LNCaP clone FGC (cell line): ENCODE data around the gene GPC1.

ENCODE experiments used
- DNase-seq: peaks from one replicate; pipeline ENCODE4 v3.0.0-alpha.2; 2011; ENCODE audit warnings: low read depth
- H3K4me3 ChIP-seq: 2 replicates; pipeline ENCODE4 v1.5.1; 2011; ENCODE audit warnings: mild to moderate bottlenecking, low read depth, low read length, control low read depth
- CTCF ChIP-seq: IDR thresholded peaks from 2 replicates; pipeline ENCODE4 v1.5.1; 2012; ENCODE audit warnings: mild to moderate bottlenecking; ENCODE audit not compliant: control insufficient read depth, insufficient read depth; ENCODE audit errors: extremely low read depth

Gene GPC1

DNA sequence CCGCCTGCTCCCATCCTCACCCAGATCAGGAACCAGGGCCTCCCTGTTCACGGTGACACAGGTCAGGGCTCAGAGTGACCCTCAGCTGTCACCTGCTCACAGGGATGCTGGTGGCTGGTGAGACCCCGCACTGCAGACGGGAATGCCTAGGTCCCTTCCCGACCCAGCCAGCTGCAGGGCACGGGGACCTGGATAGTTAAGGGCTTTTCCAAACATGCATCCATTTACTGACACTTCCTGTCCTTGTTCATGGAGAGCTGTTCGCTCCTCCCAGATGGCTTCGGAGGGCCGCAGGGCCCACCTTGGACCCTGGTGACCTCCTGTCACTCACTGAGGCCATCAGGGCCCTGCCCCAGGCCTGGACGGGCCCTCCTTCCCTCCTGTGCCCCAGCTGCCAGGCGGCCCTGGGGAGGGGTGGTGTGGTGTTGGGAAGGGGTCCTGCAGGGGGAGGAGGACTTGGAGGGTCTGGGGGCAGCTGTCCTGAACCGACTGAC is 31.7 kb downstream of the GPC1 start:
- no peak overlapping the region for H3K4me3 ChIP-seq
- TF ChIP-seq CTCF, result no peak
- no peak for DNase-seq

DNA sequence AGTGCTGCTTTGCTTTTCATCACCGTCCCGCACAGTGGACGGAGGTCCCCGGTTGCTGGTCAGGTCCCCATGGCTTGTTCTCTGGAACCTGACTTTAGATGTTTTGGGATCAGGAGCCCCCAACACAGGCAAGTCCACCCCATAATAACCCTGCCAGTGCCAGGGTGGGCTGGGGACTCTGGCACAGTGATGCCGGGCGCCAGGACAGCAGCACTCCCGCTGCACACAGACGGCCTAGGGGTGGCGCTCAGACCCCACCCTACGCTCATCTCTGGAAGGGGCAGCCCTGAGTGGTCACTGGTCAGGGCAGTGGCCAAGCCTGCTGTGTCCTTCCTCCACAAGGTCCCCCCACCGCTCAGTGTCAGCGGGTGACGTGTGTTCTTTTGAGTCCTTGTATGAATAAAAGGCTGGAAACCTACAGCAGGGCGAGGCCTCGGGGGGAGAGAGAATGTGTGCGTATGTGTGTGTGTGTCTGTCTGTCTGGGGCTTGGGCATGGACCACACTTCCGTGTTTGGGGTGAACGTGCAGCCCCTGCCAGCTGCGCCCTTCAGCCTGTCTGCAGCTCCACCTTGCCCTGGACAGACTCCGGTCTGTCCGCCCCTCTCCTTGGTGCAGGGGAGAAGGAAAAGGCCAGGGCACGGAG is 32.3 kb downstream of the GPC1 start:
- TF ChIP-seq CTCF, result no peak
- no peak overlapping the region for H3K4me3 ChIP-seq
- no peak for DNase-seq

DNA sequence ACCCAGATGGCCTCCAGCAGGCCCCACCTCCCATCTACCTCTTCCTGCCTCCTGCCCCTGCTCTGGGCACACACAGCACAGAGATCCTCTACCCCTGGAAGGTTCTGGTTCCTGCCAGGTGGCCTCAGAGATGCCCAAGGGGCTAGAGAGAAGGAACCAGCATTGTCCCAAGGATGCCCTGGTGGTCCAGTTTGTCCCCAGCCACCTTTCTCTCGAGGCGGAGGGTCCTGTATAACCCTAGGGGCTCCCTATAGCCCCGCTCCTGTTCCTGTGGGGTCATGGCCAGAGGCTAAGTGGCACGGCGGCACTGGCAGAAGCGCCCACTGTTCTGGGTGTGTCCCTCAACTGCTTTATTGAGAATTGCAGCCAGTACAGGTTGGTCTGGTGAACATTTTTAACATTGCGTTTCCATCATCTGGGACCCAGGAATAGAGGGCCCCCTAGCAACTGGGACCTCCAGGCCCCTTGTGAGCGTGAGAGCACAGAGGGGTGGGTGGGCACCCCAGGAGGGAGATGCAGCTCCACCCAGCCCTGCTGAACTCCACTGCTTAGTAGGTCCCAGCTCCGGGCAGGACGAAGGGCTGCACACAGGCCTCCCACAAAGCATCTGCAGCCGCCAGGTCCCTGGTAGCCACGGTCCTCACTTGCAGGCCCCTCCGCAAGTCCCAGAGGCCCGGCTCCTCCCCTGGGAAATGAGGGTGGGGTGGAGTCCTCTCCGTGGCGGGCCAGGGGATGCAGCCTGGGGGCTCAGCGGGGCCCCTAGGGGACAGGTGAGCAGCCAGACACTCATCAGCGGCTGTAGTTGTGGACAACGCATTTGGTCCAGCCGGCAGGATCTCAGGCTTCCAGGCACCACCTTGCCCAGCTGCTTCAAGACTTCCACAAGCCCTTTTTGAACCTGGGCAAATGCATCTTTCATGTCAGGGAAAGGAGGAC is 33.1 kb downstream of the GPC1 start:
- no peak overlapping the region for H3K4me3 ChIP-seq
- no peak for TF ChIP-seq CTCF
- DNase-seq, result no peak

- no peak overlapping the region for H3K4me3 ChIP-seq
- no peak for DNase-seq
- no peak for TF ChIP-seq CTCF
Observed at GRCh38 chr2:240469239-240469636, 33.8 kb downstream of the GPC1 start.

DNA sequence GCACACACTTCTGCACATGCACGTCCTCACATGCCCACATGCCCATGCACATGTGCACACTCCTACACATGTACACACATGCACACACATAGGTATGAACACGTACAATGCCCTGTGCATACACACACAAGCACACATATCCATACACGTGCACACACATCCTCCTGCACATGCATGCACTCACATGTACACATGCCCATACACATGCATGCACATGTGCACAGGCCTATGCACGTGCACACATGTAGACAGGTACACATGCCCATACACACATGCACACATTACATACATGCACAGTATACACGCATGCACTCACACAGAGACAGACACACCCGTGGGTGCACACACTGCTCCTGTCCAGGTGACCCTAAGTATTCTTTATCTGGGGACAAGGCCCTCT is 34.3 kb downstream of the GPC1 start:
- TF ChIP-seq CTCF, result no peak
- DNase-seq, result no peak
- no peak overlapping the region for H3K4me3 ChIP-seq

DNA sequence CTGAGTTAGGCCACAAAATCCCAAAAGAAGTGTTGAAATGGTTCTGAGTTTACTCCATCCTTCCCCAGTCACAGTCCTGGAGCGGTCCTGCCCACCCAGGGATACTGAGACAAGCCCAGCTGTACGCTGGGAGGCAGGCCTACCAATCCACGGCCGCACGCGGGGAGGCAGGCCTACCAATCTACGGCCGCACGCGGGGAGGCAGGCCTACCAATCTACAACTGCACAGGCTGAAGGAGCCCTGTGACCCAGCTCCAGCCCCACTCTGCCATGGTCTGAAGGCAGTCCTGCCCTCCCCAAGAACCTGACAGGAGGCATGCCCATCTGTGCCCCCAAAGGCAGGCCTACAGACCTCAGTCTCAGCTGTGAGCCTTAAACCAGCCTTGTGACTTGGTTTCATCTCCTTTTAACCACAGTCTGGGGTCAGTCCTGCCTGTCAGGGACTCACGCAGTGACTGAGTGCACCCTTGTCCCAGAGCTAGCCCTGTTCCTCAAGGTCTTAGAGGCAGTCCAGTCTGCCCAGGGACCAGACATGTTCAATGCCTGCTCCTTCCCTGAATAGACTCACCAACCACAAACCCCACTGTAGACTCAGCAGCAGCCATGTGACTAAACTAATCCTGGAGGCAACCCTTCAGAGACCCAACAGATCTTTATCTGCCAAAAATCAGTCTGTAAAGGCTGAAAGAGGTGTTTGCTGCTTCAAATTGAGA is 36.8 kb downstream of the GPC1 start:
- no peak for TF ChIP-seq CTCF
- no peak overlapping the region for H3K4me3 ChIP-seq
- DNase-seq, result no peak
